HG03469 (cell line): ENCODE results near the gene RAP1GAP2.

Source experiments
- ATAC-seq: cut with Tn5 transposase; IDR thresholded peaks from one replicate; pipeline ENCODE4 v1.9.1; 2021; ENCODE audit warnings: mild to moderate bottlenecking, moderate library complexity, moderate number of reproducible peaks; ENCODE audit not compliant: unreplicated experiment

RAP1GAP2 gene

DNA sequence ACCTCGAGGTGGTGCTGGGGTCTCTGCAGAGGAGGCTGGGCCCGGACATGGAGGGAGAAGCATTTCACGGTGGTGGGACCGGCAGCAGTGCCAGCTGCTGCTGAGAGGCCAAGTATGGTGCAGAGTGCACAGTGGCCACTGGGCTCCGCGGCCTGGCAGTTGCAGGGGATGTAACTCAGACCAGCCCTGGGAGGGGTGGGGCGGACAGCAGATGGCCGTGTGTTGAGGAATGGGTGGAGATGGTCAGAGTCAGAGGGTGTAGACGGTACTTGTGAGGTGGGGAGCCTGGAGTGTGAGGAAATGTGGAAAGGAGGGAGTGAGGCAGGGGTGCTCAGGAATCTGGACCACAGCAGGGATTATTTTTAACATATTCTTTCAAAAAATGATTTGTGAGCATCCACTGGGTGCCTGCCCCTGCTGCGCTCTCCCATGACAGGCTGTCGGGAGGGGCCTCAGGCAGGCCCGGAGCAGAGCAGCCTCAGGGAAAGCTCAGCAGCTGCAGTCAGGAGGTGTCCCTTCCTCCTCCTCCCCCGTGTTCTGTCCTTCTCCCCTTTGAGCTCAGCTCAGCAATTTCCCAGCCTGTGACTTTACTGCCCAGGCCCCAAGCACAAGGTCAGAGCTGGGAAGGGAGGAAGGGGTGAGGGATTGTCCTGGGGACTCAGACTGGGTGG, 113.1 kb downstream of the RAP1GAP2 start:
- ATAC-seq, result no peak

DNA sequence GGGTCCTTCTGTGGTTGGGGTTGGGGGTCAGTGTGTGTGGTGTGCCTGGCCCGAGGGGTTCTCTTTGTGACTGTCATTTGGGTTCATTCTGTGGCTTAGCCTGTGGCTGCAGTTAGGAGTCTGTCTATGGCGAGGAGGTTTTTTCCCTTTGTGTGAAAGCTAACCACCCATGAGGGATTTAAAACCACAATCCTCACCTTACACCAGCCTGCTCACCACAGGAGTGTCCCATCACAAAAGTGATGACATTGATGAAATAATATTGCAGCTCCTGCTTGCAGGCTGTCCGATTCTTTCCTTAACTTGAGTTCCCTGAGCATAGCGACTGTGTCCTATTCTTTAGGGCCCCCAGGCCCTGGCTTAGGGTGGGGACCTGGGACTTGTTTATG, 113.6 kb downstream of the RAP1GAP2 start:
- ATAC-seq, result no peak

DNA sequence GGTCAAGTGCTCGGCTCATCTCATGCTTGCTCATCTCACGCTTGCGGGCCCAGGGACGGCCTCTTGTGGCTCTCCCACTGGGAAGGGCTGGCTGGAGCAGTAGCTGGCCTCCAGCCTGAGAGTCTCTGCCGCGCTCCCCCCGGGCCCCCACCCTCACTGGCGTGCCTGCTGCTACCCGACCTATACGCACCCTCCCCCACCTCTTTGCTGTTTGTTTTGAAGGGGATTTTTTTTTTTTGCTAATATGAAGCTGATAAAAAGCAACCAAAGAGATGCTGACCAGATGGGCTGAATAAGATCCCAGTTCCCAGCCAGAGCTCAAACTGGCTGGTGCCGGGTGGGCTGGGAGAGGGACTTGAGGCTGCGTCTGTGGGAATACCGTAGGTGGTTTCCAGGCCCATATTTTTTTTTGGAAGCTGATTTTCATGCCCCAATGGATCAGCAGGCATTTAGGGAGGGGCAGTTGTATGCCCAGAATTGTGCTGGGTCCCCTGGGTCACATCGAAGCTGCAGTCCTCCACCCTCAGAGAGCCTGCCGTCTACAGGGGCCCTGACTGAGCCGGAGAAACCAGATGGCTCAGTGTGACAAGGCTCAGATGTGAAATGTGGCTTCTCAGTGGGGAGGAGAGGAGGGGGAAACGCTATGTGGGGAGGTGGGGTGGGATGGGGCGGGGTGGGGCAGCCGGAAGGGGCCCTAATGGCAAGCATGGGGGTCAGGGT, 115.0 kb downstream of the RAP1GAP2 start:
- no peak for ATAC-seq

DNA sequence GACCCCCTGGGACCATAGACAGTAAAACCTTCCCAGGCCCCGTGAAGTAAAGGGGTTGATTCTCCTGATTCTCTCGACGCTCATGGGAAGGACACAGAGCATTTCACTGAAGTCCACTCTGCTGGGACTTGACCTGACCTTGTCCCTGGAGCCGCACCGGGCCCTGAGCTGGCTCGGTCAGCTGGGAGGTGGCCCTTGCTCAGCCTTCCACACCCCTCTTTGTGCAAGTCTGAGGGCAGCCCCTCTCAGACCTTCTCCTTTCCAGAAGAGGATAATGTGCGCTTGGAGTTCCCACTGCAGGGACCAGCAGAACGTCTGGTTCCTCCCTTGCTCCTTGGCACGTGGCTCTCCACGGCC, 115.5 kb downstream of the RAP1GAP2 start:
- ATAC-seq, result no peak

DNA sequence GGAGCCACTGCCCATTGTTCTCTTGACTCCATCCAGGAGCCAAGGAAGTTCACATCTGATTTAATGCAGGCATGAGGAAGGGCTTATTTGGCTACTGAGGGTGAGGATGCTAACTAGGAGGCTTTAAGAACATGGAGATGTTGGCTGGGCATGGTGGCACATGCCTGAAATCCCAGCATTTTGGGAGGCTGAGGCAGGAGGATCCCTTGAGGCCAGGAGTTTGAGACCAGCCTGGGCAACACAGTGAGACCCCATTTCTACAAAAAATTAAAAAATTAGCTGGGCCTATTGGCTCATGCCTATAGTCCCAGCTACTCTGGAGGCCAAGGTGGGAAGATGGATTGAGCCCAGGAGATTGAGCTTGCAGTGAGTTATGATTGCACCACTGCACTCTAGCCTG, 116.5 kb downstream of the RAP1GAP2 start:
- ATAC-seq, result no peak

DNA sequence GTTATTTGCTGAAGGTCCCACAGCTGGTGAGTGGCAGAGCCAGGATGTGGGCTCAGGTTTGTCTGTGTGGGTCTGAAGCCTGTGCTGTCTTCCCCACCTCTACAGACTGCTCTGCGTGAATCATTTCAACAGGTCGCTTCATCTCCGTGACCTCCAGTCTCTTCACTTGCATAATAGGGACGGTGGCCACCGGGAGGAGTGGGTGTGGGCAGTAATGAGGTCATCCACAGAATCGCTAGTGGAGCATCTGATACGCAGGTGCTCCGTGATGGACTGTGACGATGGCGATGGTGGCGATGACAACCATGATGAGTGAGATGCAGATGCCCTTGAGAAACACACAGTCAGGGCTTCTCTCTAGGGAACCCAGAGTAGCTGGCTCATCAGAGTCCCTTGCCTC, 120.2 kb downstream of the RAP1GAP2 start:
- ATAC-seq, result no peak

DNA sequence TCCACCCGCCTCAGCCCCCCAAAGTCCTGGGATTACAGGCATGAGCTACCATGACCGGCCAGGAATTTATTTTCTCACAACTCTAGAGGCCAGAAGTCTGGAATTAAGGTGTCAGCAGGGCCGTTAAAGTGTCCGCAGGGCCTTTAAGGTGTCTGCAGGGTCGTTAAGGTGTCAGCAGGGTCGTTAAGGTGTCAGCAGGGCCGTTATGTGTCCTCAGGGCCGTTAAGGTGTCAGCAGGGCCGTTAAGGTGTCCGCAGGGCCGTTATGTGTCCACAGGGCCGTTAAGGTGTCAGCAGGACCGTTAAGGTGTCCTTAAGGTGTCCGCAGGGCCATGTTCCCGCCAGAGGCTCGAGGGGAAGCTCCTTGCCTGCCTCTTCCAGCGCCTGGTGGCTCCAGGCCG, 125.2 kb downstream of the RAP1GAP2 start:
- ATAC-seq, result no peak

DNA sequence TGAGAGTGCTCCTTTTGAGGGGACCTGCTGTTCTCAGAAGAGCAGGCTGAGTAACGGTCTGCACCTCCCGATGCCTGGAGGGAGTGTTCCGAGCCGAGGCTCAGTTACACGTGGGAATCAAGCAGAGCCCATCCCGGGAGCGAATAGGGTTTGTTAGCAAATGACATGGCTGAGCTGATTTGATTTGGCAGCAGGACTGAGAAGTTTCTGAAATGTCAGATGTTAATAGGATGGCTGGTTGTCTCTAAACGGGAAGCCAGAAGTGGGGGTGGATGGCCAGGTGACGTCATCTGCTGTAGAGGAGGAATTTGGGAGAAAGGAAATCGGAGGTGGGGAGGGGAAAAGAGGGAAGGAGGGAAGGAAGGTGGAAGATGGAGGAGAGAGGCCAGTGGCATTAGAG, 128.0 kb downstream of the RAP1GAP2 start:
- ATAC-seq, result no peak

DNA sequence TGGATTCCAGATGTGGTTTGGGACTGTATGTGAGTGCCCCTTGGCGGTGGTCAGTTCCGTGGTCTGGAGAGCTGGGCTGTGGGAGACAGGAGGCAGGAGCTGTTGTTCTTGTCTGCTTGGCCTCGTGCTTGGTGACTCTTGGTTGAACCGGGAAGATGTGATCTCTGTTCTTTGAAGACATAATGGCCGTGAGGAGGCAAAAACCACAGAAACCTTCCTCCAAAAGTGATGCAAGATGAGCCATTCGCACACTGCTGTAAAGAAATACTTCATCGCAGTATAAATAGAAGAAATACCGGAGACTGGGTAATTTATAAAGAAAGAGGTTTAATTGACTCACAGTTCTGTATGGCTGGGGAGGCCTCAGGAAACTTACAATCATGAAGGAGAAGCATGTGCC, 128.8 kb downstream of the RAP1GAP2 start:
- no peak for ATAC-seq

DNA sequence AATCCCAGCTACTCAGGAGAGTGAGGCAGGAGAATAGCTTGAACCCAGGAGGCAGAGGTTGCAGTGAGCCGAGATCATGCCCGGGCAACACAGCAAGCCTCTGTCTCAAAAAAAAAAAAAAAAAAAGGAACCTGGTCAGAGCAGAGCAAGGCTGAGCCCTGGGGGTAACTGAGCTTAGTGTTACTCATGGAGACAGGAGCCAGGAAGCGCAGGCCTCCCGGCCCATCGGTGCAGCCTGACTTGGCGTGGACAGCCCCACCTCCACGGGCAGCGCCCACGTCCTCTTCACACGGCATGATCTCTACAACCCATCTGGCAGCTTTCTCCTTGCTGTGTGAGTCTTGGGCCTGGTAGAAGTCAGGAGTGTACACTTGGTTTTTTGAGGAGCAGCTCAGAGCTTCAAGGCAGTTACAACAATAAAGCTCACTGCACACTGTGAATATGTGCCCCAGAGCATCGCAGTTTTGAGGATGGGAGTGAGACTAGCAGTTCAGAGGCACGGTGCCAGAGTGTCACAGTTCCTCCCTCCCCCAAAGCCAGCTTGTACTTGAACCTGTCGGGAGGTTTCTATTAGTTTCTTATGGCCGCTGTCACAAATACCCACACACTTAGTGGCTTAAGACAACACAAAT, 129.9 kb downstream of the RAP1GAP2 start:
- ATAC-seq, result no peak

DNA sequence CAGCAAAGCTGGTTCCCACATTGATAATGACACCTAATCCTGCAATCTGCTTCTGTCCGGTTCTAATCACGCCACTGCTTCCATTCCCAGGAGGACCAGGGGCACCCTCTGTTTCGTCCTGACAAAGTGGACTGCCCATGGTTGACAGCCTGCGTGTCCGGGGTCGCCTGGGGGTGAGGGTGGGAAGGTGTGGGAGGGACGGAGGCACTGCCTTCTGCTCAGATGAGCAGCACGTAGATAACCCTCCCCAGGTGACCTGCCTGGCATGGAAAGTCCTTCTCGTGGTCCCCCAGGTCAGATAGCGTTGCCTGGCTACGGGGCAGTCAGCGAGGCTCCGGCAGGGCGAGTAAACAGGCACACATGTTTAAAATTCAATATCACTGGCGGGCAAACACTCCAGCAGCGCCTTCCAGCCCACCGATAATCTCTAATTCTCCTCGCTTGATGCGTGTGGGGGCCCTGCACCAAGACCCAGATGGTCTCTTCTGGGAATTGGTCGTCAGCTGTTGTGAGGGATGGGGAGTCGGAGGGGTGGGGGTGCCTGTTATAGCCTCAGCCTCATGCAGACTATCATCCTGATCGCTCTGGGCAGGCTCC, 132.2 kb downstream of the RAP1GAP2 start:
- no peak for ATAC-seq

DNA sequence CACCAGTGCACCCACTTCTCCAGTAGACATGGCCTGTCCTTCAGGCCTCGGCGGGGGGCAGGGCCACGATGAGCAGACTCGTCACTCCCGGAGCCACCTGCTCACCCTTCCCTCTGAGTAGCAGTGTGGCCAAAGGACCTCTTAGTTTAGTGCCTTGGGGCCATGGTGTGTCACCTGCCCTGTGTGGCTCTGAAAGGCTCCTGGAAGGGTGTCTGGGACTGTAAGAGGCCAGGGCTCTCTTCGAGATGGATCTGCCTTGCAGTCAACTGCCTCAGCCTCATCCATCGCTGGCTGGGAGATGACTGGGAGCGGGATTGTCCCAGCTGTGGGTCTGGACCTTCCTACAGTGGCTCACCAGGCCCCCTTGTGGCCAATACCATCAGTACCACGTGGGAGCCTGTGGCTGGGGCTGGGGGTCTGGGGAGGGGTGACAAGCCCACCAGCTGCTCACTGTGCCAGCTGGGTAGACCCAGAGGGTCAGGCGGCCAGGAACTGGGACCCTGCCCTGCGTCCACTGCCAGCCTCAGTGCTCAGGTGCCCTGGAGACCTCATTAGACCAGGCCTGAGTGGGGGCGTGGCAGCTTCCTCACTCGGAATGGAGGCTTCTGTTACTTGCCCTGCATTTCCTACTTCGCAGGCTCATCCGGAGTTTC, 133.8 kb downstream of the RAP1GAP2 start:
- no peak for ATAC-seq

DNA sequence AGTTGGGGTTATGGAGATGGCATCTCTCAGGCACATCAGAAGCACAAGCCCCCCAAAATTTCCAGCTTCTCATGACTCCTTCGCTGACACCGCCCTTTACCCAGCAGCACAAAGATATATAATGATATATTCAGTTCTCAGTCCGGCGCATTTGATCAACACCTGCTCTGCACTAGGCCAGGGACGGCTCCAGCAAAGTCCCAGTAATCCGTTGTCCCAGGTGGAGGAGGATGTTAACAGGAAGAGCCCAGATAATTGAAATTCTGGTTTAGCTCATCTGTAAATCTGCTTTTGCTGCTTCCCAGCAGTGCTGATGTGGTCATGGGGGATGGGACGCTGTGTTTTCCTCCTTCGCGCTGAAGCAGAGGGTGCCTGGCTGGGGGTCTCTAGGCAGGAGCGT, 135.6 kb downstream of the RAP1GAP2 start:
- no peak for ATAC-seq

DNA sequence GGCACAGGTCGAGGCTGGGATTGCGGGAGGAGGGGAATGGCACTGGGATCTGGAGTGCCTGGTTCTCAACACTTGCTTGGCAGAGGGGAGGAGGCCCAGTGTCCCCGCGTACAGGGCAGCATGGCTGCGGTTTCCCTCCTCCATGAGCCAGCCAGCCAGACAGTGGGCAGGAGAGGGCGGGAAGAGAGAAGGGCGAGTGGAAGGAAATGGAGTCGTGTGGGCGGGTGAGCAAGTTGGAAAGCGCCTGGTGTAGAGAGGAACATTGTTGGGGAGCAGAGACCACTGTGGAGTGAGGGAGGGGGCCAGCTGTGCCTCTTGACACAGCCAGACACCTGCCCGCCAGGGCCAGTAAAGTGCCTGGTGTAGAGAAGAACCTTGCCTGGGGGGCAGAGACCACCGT, 136.7 kb downstream of the RAP1GAP2 start:
- ATAC-seq, result no peak

DNA sequence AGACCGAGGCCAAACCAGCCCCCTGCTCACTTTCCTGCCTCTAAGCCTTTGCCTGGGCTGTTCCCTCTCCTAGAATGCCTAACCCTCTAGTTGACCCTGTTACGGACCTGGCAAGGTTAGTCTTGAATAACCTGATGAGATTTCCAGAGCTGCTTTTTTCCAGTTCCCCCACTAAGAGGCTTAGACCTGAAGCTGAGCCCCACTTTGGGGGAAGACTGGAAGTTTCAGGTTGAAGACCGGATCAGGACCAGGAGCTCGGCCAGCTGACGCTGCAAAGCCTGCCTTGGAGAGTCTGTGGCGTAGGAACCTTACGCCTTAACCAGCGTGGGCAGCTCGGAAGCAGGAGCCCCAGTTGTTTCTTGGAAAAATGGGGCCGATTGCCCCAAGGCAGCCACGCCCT, 137.4 kb downstream of the RAP1GAP2 start:
- no peak for ATAC-seq

DNA sequence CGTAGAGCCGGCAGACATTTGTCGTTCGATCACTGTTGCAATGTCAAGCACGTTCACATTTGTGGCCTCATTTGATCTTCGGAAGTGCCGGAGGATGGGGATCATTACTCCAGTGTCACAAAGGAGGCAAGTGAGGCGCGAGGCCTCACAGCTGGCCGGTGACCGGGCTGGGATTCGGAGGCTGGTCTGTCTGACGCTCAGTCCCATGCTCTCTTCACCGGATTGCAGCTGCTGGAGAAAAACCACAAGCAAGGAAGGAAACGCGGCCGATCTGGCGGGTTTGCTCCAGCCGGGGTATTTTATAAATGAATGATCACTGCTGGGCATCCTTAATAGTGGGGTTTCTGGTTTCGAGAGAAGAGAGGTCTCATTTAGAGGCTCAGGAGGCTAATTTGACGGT, 139.4 kb downstream of the RAP1GAP2 start:
- ATAC-seq, result no peak

DNA sequence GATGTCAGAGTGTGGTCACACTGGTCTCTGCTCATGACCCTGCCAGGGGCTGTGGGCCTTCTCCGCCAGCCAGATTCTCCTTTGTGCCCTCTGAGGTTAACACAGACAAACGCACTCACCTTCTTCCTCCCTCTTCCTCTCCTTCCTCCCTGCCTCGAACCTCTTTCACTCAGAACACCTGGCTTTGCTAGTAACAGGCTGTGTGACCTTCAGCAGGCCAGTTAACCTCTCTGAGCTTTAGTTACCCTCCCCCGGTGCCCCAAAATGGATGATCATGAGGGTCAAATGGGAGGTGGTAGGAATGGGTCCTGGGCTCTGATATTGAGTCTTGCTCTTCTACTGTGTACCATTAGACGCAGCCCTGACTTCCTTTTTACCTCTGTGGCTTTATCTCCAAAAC, 140.1 kb downstream of the RAP1GAP2 start:
- no peak for ATAC-seq

DNA sequence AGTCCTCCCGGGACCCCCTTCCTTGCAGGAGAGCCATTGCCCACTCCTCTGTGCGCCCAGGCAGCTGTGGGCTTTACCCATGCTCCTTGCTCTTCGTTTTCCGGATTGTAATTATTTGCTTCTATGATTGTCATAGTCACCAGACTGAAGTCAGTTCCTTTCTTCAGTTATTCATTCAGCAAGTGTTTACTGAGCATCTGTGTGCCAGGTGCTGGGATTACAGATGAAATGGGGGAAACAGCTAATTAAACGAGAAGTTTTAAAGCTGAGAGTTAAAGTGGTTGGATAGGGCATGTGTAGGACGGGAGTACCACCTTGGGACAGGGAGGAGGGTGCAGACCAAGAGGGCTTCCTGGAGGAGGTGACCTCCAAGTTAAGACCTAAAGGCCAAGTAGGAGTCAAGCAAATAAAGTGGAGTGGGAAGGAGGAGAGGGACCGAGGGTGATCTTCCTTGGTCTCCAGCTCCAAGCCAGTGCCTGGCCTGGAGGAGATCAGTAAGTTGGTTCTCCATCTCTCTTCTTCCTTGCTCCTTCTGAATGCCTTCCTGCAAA, 140.6 kb downstream of the RAP1GAP2 start:
- ATAC-seq, result no peak

DNA sequence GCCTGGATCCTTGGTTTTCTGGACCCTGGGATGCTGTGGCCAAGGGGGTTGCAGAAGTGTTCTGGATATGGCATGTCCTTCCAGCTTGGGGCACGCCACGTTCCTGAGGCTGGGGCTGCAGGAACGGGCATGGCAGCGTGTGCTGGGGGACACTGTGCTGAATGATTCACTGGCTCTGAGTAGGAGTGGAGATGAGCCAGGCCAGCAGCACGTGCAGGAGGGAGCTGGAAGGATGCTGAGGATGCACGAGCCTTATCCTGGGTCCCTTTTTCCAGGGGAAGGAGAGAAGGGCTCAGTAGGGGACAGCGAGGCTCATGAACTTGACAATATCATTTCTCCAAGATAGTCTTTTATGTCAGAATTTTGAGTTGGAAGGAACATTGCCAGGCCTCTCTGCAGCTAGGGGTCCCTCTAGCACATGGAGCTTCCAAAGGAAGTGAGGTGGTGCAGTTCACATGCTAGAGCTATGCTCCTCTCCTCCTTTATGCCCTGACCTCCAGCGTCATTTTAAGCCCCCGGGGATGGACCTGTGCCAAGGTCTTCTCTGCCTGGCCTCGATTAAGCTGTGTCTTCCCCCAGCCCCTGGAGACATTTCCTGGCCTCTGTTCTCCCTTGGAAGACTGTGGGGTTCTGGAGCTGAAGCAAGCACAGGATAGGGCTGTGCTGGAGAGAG, 141.2 kb downstream of the RAP1GAP2 start:
- no peak for ATAC-seq

DNA sequence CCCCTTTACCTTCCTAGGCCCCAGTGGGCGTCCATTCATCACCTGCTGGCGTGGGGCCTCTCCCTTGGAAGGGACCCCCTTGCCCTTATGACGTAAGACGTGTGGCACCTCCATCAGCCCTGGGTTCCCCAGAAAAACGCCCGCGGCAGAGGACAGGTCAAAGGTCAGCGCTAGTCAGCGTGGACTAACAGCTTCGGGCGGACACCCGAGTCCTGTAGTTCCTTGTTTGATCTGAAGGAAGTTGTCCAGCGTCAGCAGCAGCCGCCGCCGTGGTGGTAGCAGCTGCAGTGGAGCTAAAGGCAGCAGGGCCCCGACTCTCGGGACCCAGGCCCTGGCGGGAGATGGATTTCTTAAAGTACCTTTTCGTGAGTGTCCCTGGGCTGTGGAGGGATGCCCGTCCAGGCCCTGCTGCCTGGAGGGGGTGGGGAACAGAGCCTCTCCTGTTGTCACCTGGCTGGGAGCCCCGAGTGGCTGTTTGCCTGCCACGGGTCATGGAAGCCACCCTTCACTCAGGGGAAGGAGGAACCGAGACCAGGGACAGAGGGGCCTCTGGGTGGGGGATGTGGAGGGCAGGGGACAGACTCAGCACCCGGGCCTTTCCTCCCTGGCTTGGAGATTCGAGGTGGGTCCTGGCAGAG, 143.6 kb downstream of the RAP1GAP2 start:
- ATAC-seq, result no peak
